Nephron (organoid): ENCODE measurements around the gene MRPL51.

Experiments used
- H3K27ac Mint-ChIP-seq, 3 experiments: 2 replicates each; pipeline ENCODE4 v1.8.0; 2020; ENCODE audit warnings: mixed read lengths in 3 of 3, mild to moderate bottlenecking in 2 of 3, moderate library complexity in 1 of 3
- H3K27me3 Mint-ChIP-seq: 2 replicates; pipeline ENCODE4 v1.8.0; 2021; ENCODE audit warnings: low read depth, mild to moderate bottlenecking, moderate library complexity, mixed read lengths
- H3K36me3 Mint-ChIP-seq: 2 replicates; pipeline ENCODE4 v1.8.0; 2020; ENCODE audit warnings: low read depth, mixed read lengths
- H3K4me1 Mint-ChIP-seq: 2 replicates; pipeline ENCODE4 v1.8.0; 2020; ENCODE audit warnings: mixed read lengths
- H3K4me3 Mint-ChIP-seq, 3 experiments: 2 replicates each; pipeline ENCODE4 v1.8.0; 2020; ENCODE audit warnings: mild to moderate bottlenecking in 3 of 3, mixed read lengths in 3 of 3, moderate library complexity in 2 of 3
- H3K9me3 Mint-ChIP-seq: 2 replicates; pipeline ENCODE4 v1.8.0; 2020; ENCODE audit warnings: mixed read lengths
- CTCF ChIP-seq, 3 experiments: fragments of 200-600 bp; sonication (generic); IDR thresholded peaks; one replicate each; pipeline ENCODE4 v1.5.0; 2021; ENCODE audit warnings: antibody characterized with exemption in 3 of 3; ENCODE audit not compliant: unreplicated experiment in 3 of 3

Gene MRPL51

GRCh38 chr12:6459004-6459337, 34.1 kb downstream of the MRPL51 start:
- no peak for TF ChIP-seq CTCF (IDR thresholded peaks at IDR 0.05; ENCODE audit: unreplicated experiment in 3 of 3)
- no peaks in the 10 kb centered on the region for H3K4me1 Mint-ChIP-seq
- H3K27me3 Mint-ChIP-seq: no peaks in the 10 kb centered on the region
- H3K27ac Mint-ChIP-seq: no peak overlapping the region
- no peaks in the 10 kb centered on the region for H3K9me3 Mint-ChIP-seq
- no peak overlapping the region for H3K4me3 Mint-ChIP-seq
- peaks cover 33% of the 10 kb centered on the region for H3K36me3 Mint-ChIP-seq

GRCh38 chr12:6458281-6459003, 34.6 kb downstream of the MRPL51 start:
- no peak overlapping the region for H3K27ac Mint-ChIP-seq

GRCh38 chr12:6457220-6457945, 35.7 kb downstream of the MRPL51 start:
- H3K4me3 Mint-ChIP-seq: no peak overlapping the region

More at GRCh38 chr12:6458281-6459003, 34.6 kb downstream of the MRPL51 start:
- peaks cover 32% of the 10 kb centered on the region for H3K36me3 Mint-ChIP-seq
- H3K9me3 Mint-ChIP-seq: no peaks in the 10 kb centered on the region
- H3K27me3 Mint-ChIP-seq: no peaks in the 10 kb centered on the region
- H3K4me1 Mint-ChIP-seq: no peaks in the 10 kb centered on the region
- TF ChIP-seq CTCF (IDR thresholded peaks at IDR 0.05; ENCODE audit: unreplicated experiment in 3 of 3): no peak
- H3K4me3 Mint-ChIP-seq: no peak overlapping the region

GRCh38 chr12:6452944-6453630, 40.0 kb downstream of the MRPL51 start:
- Mint-ChIP-seq H3K27me3 (no peaks in the 10 kb centered on the region), H3K4me3 (peak overlapping the region; percentile 40 to 92 (median 90)), H3K9me3 (no peaks in the 10 kb centered on the region), H3K4me1 (peaks cover 32% of the 10 kb centered on the region), H3K27ac (peak overlapping the region; percentile 98 to 99 (median 98)), H3K36me3 (peaks cover 6% of the 10 kb centered on the region)
- no peak for TF ChIP-seq CTCF (IDR thresholded peaks at IDR 0.05; ENCODE audit: unreplicated experiment in 3 of 3)

More at GRCh38 chr12:6457220-6457945, 35.7 kb downstream of the MRPL51 start:
- Mint-ChIP-seq H3K36me3 (peaks cover 28% of the 10 kb centered on the region), H3K27me3 (no peaks in the 10 kb centered on the region), H3K9me3 (no peaks in the 10 kb centered on the region), H3K27ac (no peak overlapping the region), H3K4me1 (peaks cover 6% of the 10 kb centered on the region)
- TF ChIP-seq CTCF (IDR thresholded peaks at IDR 0.05; ENCODE audit: unreplicated experiment in 3 of 3): no peak

GRCh38 chr12:6452245-6452943, 40.7 kb downstream of the MRPL51 start:
- Mint-ChIP-seq H3K27me3 (no peaks in the 10 kb centered on the region), H3K9me3 (no peaks in the 10 kb centered on the region), H3K4me3 (peak overlapping the region; percentile 86 to 92 (median 90)), H3K27ac (peak overlapping the region; percentile 98 to 99 (median 98)), H3K36me3 (peaks cover 5% of the 10 kb centered on the region), H3K4me1 (peaks cover 32% of the 10 kb centered on the region)
- no peak for TF ChIP-seq CTCF (IDR thresholded peaks at IDR 0.05; ENCODE audit: unreplicated experiment in 3 of 3)
